CD14-positive monocyte (primary cell): ENCODE results near the gene AAGAB. TPM values are rescaled to one million over a fixed set of nuclear protein-coding genes. Genes with fewer than 3 reads are reported as not detected.
A peak's percentile ranks its signal among the peaks of the same experiment; 100 is the strongest.

Source experiments
- DNase-seq, 3 donors: peaks; one replicate each; pipeline ENCODE4 v3.0.0-alpha.2; 2011 to 2022
- H2AFZ ChIP-seq: 2 replicates; pipeline ENCODE4 v1.6.0; 2012; ENCODE audit warnings: mild to moderate bottlenecking, low read depth, low read length, inconsistent platforms; ENCODE audit not compliant: insufficient read depth, poor library complexity, severe bottlenecking
- H3K27ac ChIP-seq, 2 donors: 1 replicate in 1 of 2; 2 replicates in 1 of 2; pipeline ENCODE4 v1.5.1; 2012 to 2013; ENCODE audit warnings: low read length in 2 of 2, control low read depth in 1 of 2, inconsistent platforms in 1 of 2, low read depth in 1 of 2, mild to moderate bottlenecking in 1 of 2
- H3K27me3 ChIP-seq, 2 donors: one replicate each; pipeline versions ENCODE4 v1.6.0 to v1.6.1; 2011 to 2013; ENCODE audit warnings: low read length in 2 of 2; ENCODE audit not compliant: control insufficient read depth in 2 of 2, insufficient read depth in 2 of 2
- H3K36me3 ChIP-seq, 2 donors: replicated peaks in 1 of 2; 1 replicate in 1 of 2; 2 replicates in 1 of 2; pipeline versions ENCODE4 v1.5.1 to v1.6.1; 2012 to 2013; ENCODE audit warnings: low read length in 2 of 2, control low read depth in 1 of 2, inconsistent platforms in 1 of 2, mild to moderate bottlenecking in 1 of 2; ENCODE audit not compliant: insufficient read depth in 2 of 2, control insufficient read depth in 1 of 2
- H3K4me1 ChIP-seq, 2 donors: 1 replicate in 1 of 2; 2 replicates in 1 of 2; pipeline versions ENCODE4 v1.5.1 to v1.6.1; 2012 to 2013; ENCODE audit warnings: low read length in 2 of 2, control low read depth in 1 of 2, inconsistent platforms in 1 of 2, mild to moderate bottlenecking in 1 of 2, moderate library complexity in 1 of 2; ENCODE audit not compliant: insufficient read depth in 2 of 2, control insufficient read depth in 1 of 2
- H3K4me2 ChIP-seq: replicated peaks from 2 replicates; pipeline ENCODE3; 2012; ENCODE audit warnings: low read length, moderate library complexity, mild to moderate bottlenecking; ENCODE audit not compliant: poor library complexity, severe bottlenecking; ENCODE audit errors: extremely low read depth
- H3K4me3 ChIP-seq, 3 experiments: fragments of 200-600 bp in 1 of 3; sonication (generic) in 1 of 3; replicated peaks in 1 of 3; 1 replicate in 2 of 3; 2 replicates in 1 of 3; pipeline ENCODE4 v1.5.1; 2011 to 2013; ENCODE audit warnings: low read length in 3 of 3, mild to moderate bottlenecking in 3 of 3, control low read depth in 2 of 3, low read depth in 2 of 3, inconsistent platforms in 1 of 3, moderate library complexity in 1 of 3
- H3K79me2 ChIP-seq: 2 replicates; pipeline ENCODE4 v1.6.0; 2012; ENCODE audit warnings: mild to moderate bottlenecking, control low read depth, inconsistent platforms, low read length, moderate library complexity; ENCODE audit not compliant: insufficient read depth
- H3K9ac ChIP-seq: 2 replicates; pipeline ENCODE4 v1.6.0; 2017; ENCODE audit warnings: low read length, mild to moderate bottlenecking; ENCODE audit not compliant: insufficient read depth, poor library complexity, severe bottlenecking
- H3K9me3 ChIP-seq, 2 donors: replicated peaks in 1 of 2; 1 replicate in 1 of 2; 2 replicates in 1 of 2; pipeline versions ENCODE4 v1.5.1 to v1.6.1; 2012 to 2013; ENCODE audit warnings: low read length in 2 of 2, control low read depth in 1 of 2; ENCODE audit not compliant: control insufficient read depth in 1 of 2, insufficient read depth in 1 of 2
- H4K20me1 ChIP-seq: 2 replicates; pipeline ENCODE4 v1.6.0; 2012; ENCODE audit warnings: mild to moderate bottlenecking, low read length, control low read depth, moderate library complexity; ENCODE audit not compliant: insufficient read depth
- H3K27ac Mint-ChIP-seq, 7 donors: one replicate each; pipeline ENCODE4 v1.8.0; 2020; ENCODE audit warnings: mild to moderate bottlenecking in 7 of 7, mixed read lengths in 7 of 7, moderate library complexity in 6 of 7, inconsistent platforms in 2 of 7
- H3K27me3 Mint-ChIP-seq, 3 donors: one replicate each; pipeline ENCODE4 v1.8.0; 2021 to 2022; ENCODE audit warnings: low read depth in 3 of 3, mild to moderate bottlenecking in 3 of 3, mixed read lengths in 3 of 3, moderate library complexity in 3 of 3, inconsistent platforms in 1 of 3
- H3K36me3 Mint-ChIP-seq, 2 donors: one replicate each; pipeline ENCODE4 v1.8.0; 2020; ENCODE audit warnings: mixed read lengths in 2 of 2, inconsistent platforms in 1 of 2, mild to moderate bottlenecking in 1 of 2
- H3K4me1 Mint-ChIP-seq: one replicate; pipeline ENCODE4 v1.8.0; 2020; ENCODE audit warnings: mild to moderate bottlenecking, mixed read lengths
- H3K4me3 Mint-ChIP-seq, 2 donors: one replicate each; pipeline ENCODE4 v1.8.0; 2020; ENCODE audit warnings: mild to moderate bottlenecking in 2 of 2, mixed read lengths in 2 of 2, moderate library complexity in 1 of 2
- H3K9me3 Mint-ChIP-seq, 7 donors: one replicate each; pipeline ENCODE4 v1.8.0; 2020 to 2022; ENCODE audit warnings: mixed read lengths in 7 of 7, mild to moderate bottlenecking in 6 of 7, moderate library complexity in 6 of 7, inconsistent platforms in 2 of 7
- CTCF ChIP-seq: fragments of 200-600 bp; IDR thresholded peaks from one replicate; pipeline ENCODE4 v1.8.0; 2022; ENCODE audit warnings: antibody characterized with exemption, mild to moderate bottlenecking
- WGBS: methylation state at CpG from one replicate; pipeline ENCODE4 v1.1.5; 2013; ENCODE audit warnings: missing lambda C conversion rate; ENCODE audit not compliant: insufficient coverage; 5-methylcytosine and 5-hydroxymethylcytosine counted together
- intact Hi-C, 2 donors: fragments of 100-400 bp; cut with micrococcal nuclease; formaldehyde crosslinking; loops; one replicate each; pipeline versions ENCODE4 v1.15.0 to v1.15.1; 2023
- polyA plus RNA-seq, 3 donors: library from polyadenylated mRNA; depleted of rRNA in 1 of 3; unstranded in 2 of 3; stranded (reverse) in 1 of 3; fragments of 300-500 nt in 2 of 3; fragments of >200 nt in 1 of 3; fragmentation: Illumina TruSeq in 2 of 3; gene quantifications; 1 replicate in 2 of 3; 2 replicates in 1 of 3; pipeline ENCODE4 v1.2.3, GENCODE V29; 2012 to 2021

The AAGAB gene
- polyA plus RNA-seq, 3 donors: 11.2 to 40.4 (median 30.1) TPM

GRCh38 chr15:67174446-67174845 lies 80.0 kb downstream of the AAGAB start:
- peaks cover 0 to 2% (median 0%) of the 10 kb centered on the region in 7 donors for H3K9me3 Mint-ChIP-seq
- no peaks in the 10 kb centered on the region for H3K9me3 ChIP-seq
- no peaks in the 10 kb centered on the region for H4K20me1 ChIP-seq
- H3K9ac ChIP-seq: no peak overlapping the region
- H3K36me3 ChIP-seq: peaks cover 35 to 66% of the 10 kb centered on the region in 2 donors
- peak overlapping the region; percentile 35 to 99 (median 96) for H3K27ac Mint-ChIP-seq
- intact Hi-C loops: no loop called here
- H3K27me3 Mint-ChIP-seq: peaks cover 0 to 2% (median 0%) of the 10 kb centered on the region in 3 donors
- H3K4me3 Mint-ChIP-seq: peak overlapping the region in 1 of 2 donors; percentile 31
- peaks cover 74 to 82% of the 10 kb centered on the region in 2 donors for H3K36me3 Mint-ChIP-seq
- TF ChIP-seq CTCF: no peak
- no peak overlapping the region for H3K4me2 ChIP-seq
- H3K4me1 ChIP-seq: peaks cover 42 to 44% of the 10 kb centered on the region in 2 donors
- 92% methylated on average over 1 of the region's 3 CpGs for WGBS
- H3K27ac ChIP-seq: no peak overlapping the region
- DNase-seq: no peak
- H2AFZ ChIP-seq: no peak overlapping the region
- peaks cover 5% of the 10 kb centered on the region for H3K79me2 ChIP-seq
- H3K27me3 ChIP-seq: no peaks in the 10 kb centered on the region
- peaks cover 50% of the 10 kb centered on the region for H3K4me1 Mint-ChIP-seq
- no peak overlapping the region for H3K4me3 ChIP-seq

- peaks cover 73 to 78% of the 10 kb centered on the region in 2 donors for H3K36me3 Mint-ChIP-seq
- H3K79me2 ChIP-seq: peaks cover 5% of the 10 kb centered on the region
- no peak for DNase-seq
- no peak overlapping the region for H3K4me3 Mint-ChIP-seq
- intact Hi-C loops: no loop called here
- peak overlapping the region in 5 of 7 donors; percentile 24 to 58 (median 33) for H3K27ac Mint-ChIP-seq
- no peak overlapping the region for H3K27ac ChIP-seq
- H3K36me3 ChIP-seq: peaks cover 41 to 66% of the 10 kb centered on the region in 2 donors
- no peak overlapping the region for H3K9ac ChIP-seq
- peaks cover 0 to 2% (median 0%) of the 10 kb centered on the region in 3 donors for H3K27me3 Mint-ChIP-seq
- H3K4me2 ChIP-seq: no peak overlapping the region
- H3K9me3 Mint-ChIP-seq: peaks cover 0 to 2% (median 0%) of the 10 kb centered on the region in 7 donors
- no peaks in the 10 kb centered on the region for H4K20me1 ChIP-seq
- TF ChIP-seq CTCF: no peak
- H2AFZ ChIP-seq: no peak overlapping the region
- H3K4me1 Mint-ChIP-seq: peaks cover 50% of the 10 kb centered on the region
- H3K4me3 ChIP-seq: no peak overlapping the region
- peaks cover 42 to 44% of the 10 kb centered on the region in 2 donors for H3K4me1 ChIP-seq
- WGBS: 92% methylated on average over 6 of the region's 8 CpGs
- no peaks in the 10 kb centered on the region for H3K27me3 ChIP-seq
- no peaks in the 10 kb centered on the region for H3K9me3 ChIP-seq
Measured at GRCh38 chr15:67173786-67174185, 80.7 kb downstream of the AAGAB start.
